HG03354 (cell line): ENCODE measurements around the gene GGT6.

Source experiments
- ATAC-seq: cut with Tn5 transposase; IDR thresholded peaks from one replicate; pipeline ENCODE4 v1.9.1; 2021; ENCODE audit warnings: mild to moderate bottlenecking; ENCODE audit not compliant: unreplicated experiment, poor library complexity, severe bottlenecking

GGT6 gene

GRCh38 chr17:4530799-4531730, 29.3 kb downstream of the GGT6 start:
- no peak for ATAC-seq

GRCh38 chr17:4529533-4530152, 30.7 kb downstream of the GGT6 start:
- ATAC-seq, result no peak

GRCh38 chr17:4527566-4528125, 32.7 kb downstream of the GGT6 start:
- no peak for ATAC-seq

DNA sequence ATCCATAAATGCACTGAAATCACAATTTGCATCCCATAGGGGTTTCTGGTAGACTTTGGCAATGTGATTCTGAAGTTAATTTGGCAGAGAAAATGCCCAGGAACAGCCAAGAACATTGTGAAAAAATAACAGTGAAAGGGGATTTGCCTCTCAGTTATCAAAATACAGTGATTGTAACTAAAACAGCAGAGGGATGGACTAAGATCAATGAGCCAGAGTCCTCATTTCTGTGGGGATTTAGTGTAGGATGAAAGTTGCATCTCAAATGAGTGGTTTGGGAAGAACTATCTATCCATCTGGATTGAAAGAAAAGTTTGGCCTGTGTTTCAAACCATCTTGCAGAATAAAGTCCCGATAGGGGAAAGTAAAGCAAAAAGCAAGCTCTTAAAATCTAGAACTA, 33.2 kb downstream of the GGT6 start:
- ATAC-seq, result no peak

DNA sequence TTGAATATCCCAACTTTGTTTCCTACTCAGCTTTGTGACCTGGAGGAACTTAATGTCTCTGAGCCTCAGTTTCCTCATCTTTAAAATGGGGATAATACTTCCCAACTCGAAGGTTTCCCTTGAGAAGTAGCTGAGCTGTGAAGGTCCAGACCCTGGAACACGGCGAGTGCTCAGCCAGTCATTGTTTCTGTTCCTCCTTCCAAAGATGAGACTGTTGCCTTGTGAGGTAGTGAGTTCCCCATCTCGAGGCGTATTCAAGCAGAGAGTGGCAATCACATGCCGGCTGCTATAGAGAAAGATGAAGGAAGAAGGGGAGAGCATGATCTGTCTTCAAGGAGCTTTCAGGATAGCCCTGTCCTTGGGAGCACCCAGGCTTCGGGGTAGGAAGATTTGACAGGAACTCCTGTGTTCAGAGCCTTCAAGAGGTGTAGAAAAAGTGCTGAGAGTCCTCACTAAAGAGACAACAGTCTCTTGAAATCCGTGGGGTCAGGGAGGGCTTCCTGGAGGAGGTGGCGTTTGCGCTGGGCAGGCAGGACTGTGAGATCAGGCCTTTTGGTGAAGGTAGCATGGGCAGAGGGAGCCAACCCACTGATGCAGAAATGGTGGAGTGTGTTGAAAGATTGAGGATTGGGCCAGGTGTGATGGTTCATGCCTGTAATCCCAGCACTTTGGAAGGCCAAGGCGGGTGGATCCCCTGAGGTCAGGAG, 34.5 kb downstream of the GGT6 start:
- ATAC-seq, result no peak

- no peak for ATAC-seq
Observed at GRCh38 chr17:4523946-4524345, 36.4 kb downstream of the GGT6 start.

DNA sequence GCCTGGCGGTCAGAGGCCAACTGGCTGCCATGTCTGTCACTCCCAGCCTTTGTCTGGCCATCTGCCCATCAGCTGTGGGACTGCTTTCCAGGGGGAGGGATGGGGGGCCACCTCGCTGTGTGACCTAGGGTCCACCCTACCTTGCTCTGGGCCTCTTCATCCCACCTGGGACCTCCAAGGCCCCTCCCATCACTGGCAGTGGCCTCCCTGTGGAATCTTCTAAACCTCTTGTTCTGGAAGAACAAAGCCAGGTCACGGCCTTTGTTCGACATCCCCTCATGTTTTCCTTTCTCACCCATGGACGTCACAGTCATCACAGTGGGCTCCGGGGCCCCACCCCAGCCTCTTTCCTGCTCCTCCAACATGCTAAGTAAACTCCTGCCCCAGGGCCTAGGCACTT, 37.7 kb downstream of the GGT6 start:
- no peak for ATAC-seq

GRCh38 chr17:4520894-4521600, 39.3 kb downstream of the GGT6 start:
- ATAC-seq, result no peak

- no peak for ATAC-seq
Observed at GRCh38 chr17:4520060-4520893, 40.1 kb downstream of the GGT6 start.

- ATAC-seq, result no peak
Observed at GRCh38 chr17:4519361-4519788, 41.0 kb downstream of the GGT6 start.

DNA sequence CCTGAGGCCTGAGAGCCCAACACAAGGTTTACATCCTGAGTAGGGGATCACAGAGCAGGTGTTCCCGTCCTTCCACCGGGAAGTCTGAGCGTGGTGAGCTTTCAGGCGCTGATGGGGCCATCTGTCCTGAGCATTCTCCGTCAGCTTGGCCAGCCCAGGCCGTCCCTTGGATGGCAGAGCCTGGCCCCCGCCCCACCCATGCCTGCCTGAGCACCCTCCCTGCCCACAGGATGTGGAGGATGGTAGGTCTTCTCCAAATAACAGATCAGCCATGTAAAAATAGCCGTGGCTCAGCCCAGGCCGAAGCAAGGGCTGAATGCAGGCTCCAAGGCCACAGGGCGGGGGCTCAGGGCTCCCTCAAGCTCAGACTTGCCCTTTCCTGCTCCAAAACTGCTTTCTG, 41.5 kb downstream of the GGT6 start:
- no peak for ATAC-seq

DNA sequence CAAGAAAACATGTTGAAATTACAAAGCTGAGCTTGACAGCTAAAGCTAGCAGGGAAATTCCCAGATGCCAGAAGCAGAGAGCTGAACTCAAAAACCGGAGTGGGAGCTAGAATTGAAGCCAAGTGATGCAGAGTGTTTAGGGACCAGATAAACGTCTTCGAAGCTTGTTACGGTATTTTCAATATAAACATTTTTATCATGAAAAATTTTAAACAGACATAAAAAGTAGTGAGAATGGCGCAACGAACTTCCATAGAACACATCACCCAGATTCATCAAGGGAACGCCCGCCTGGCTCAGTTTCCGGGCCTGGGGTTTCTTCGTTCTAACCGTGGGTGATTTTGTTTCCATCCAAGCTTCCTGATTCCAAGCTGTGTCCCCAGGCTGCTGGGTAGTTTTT, 43.6 kb downstream of the GGT6 start:
- no peak for ATAC-seq

GRCh38 chr17:4515501-4515900, 44.9 kb downstream of the GGT6 start:
- no peak for ATAC-seq

DNA sequence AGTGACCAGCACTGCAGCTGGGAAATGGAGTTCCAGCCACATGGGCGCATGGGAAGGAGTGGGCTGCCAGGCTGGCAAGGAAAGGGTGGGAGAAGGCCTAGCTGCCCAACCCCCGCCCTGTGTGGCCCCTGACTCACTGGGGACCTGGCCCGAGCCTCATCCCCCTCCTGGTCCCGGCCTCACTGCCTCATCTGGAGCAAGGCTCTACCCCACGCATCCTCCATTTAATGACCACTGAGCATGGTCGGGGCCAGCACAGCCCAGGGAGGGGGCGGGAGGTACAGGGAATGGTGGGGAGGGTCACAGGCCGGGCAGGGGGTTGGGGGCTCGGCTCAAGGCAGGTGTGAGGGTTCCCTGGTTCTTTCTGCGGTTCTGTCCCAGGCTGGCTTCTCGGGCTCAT, 45.6 kb downstream of the GGT6 start:
- no peak for ATAC-seq

DNA sequence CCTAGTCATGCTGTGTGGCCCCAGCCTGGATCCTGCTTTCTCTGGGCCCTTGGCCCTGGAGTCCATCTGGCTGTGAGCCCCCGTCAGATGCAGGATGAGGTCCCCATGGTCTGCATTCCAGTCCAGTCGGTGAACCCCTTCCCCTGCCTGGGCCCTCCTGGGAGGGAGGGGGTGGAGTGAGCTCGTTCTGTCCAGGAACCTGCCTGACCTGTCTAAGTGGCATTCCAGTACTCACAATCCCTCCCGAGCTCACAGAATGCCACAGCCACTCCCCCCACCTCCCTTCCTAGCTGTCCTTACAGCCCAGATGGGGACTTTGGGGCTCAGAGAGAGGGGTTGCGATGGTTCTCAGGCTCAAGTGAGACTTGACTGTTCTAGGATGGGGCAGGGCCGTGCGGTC, 46.2 kb downstream of the GGT6 start:
- ATAC-seq, result no peak

DNA sequence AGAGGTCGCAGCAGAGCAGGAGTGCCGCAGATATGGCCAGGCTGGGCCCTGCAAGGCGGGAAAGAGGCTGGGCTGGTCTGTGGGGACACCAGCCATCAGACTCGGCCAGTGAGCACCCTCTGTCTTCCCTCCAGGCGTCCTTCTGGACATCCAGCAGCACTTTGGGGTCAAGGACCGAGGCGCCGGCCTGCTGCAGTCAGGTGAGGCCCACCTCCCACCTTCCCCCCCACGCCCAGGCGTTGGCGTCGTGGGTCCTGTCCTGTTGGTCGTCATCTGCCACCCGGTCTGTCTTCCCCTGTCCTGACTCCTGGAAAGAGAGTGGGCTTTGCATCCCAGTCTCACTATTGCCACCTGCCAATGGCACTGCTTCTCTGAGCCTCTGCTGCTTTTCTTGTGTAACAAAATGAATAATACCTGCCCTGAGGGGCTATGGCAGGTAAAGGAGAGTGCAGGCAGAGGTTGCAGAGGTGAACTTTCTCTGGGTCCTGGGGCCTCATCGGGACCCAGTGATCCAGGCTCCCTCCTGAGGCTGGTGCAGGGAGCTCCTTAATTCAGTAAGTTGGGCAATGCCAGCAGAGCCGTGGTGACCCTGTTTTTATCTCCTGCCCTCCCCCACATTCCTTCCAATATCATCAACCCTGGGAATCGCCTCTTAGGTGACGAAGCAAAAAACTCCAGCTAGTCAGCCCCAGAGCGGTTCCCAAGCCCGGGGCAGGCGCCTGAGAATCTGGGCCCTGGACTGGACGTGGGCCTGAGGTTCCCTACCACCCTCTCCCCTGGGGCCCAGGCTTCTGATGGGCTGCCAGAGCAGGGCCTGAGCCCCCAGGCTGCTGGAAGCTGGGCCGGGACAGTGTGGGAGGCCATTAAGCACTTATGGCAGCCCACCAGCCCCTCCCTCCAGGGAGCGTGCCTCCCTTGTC, 47.0 kb downstream of the GGT6 start:
- ATAC-seq, result no peak

DNA sequence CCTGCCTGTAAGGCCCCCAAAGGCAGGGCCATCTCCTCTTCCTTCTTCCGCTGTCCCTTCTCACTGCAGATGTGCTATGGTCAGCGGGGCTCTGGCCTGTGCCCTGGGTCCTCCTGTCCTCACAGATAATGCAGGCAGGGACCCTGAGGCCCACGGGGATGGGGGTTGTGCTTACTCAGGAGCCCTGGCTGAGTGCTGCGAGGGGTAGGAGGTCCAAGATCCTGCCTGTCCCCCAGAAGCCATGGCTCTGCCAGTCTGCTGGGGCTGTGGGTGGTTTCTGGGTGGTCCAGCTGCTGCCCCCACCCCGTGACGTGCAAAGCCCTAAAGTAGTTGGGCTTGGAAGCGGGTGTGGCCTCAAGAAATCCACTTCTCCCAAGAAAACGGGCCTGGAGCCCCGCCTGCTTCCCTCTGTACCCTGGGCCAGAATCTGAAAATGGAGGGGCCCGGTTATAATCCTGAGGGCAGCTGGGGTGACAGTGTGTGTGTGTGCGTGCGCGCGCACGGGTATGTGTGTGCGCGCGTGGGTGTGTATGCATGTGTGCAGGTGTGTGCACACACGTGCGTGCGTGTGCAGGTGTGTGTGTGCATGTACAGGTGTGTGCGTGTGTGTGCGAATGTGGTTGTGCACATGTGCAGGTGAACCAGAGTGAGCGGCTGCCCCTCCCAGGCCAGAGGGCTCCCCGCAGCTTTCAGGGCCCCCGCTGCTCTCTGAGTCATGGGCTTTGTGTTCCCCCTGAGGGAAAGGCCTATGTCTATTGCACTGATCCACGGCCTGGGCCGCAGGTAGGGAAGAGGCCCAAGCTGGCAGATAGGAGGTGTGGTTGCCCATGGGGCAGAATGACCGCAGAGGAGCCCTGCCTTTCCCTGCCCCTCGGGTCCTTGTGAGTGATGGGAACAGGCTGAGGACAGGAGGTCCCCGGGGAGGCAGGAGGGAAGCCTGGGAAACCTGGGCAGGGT, 47.9 kb downstream of the GGT6 start:
- no peak for ATAC-seq
